Right lobe of liver (tissue), 6 donors: ENCODE measurements around the gene GCA. TPM values are rescaled to one million over a fixed set of nuclear protein-coding genes. Genes with fewer than 3 reads are reported as not detected.

Source experiments
- ATAC-seq, 4 donors: fragments of 200-7000 bp; cut with Tn5 transposase; one replicate each; pipeline ENCODE4 v1.9.1; 2020; ENCODE audit warnings: mild to moderate bottlenecking in 4 of 4, moderate library complexity in 4 of 4
- DNase-seq, 3 donors: peaks; one replicate each; pipeline ENCODE4 v3.0.0-alpha.2; 2020
- H3K27ac ChIP-seq, 3 donors: fragments of 200-600 bp; one replicate each; pipeline ENCODE4 v1.8.0; 2022
- H3K27me3 ChIP-seq, 2 donors: fragments of 200-600 bp; one replicate each; pipeline ENCODE4 v1.8.0; 2022
- H3K36me3 ChIP-seq, 4 donors: fragments of 200-600 bp; sonication (generic) in 1 of 4; one replicate each; pipeline versions ENCODE4 v1.5.1 to v1.8.0; 2017 to 2022; ENCODE audit warnings: control low read depth in 1 of 4
- H3K4me1 ChIP-seq, 4 donors: fragments of 200-600 bp; sonication (generic) in 1 of 4; one replicate each; pipeline versions ENCODE4 v1.5.1 to v1.8.0; 2017 to 2022; ENCODE audit warnings: control low read depth in 1 of 4
- H3K4me3 ChIP-seq, 3 donors: fragments of 200-600 bp; one replicate each; pipeline ENCODE4 v1.8.0; 2022
- H3K9me3 ChIP-seq, 4 donors: fragments of 200-600 bp; sonication (generic) in 1 of 4; one replicate each; pipeline versions ENCODE4 v1.5.1 to v1.8.0; 2017 to 2022; ENCODE audit warnings: control low read depth in 1 of 4
- POLR2A ChIP-seq: fragments of 450-650 bp; IDR thresholded peaks from one replicate; pipeline ENCODE4 v1.6.1; 2017; ENCODE audit warnings: antibody characterized with exemption, mild to moderate bottlenecking
- WGBS: methylation state at CpG from one replicate; pipeline ENCODE4 v1.1.6; 2018; ENCODE audit warnings: low coverage, low lambda C conversion rate; ENCODE audit not compliant: insufficient coverage; ENCODE audit errors: missing lambda C conversion rate; 5-methylcytosine and 5-hydroxymethylcytosine counted together
- intact Hi-C, 2 donors: fragments of 100-400 bp; cut with DNase I; formaldehyde crosslinking; loops; one replicate each; pipeline versions ENCODE4 v1.11.2 to v1.14.1; 2022
- total RNA-seq, 6 experiments: library from RNA; depleted of rRNA in 2 of 6; stranded (reverse); fragments of >200 nt in 2 of 6; fragmentation: NEBNext Ultra II Directional in 3 of 6; extraction: Animal tissue kit (Norgen Biotek cat#: 25700) in 3 of 6; gene quantifications; one replicate each; pipeline versions ENCODE4 v1.1.0 to v1.2.4, GENCODE V29; 2016 to 2023
- TF ChIP-seq, protein P1 (sequence below), 4 donors: fragments of 200-600 bp in 3 of 4; fragments of 450-650 bp in 1 of 4; IDR thresholded peaks; one replicate each; pipeline versions ENCODE4 v1.5.1 to v1.8.0; 2016 to 2022; ENCODE audit warnings: antibody characterized with exemption in 4 of 4, mild to moderate bottlenecking in 2 of 4
- donor health status: DM: no; HTN: yes; CAD: no.
- donor health status: DM: no; HTN: no; CAD: no.
- donor health status: DM: no; HTN: no; CAD: no.
- donor health status: DM: no; HTN: yes; CAD: no.
- donor health status: DM: no; HTN: yes; CAD: no.

GCA gene
- total RNA-seq, 6 experiments from 2014 or later: 6.8 to 18.1 (median 10.9) TPM

DNA sequence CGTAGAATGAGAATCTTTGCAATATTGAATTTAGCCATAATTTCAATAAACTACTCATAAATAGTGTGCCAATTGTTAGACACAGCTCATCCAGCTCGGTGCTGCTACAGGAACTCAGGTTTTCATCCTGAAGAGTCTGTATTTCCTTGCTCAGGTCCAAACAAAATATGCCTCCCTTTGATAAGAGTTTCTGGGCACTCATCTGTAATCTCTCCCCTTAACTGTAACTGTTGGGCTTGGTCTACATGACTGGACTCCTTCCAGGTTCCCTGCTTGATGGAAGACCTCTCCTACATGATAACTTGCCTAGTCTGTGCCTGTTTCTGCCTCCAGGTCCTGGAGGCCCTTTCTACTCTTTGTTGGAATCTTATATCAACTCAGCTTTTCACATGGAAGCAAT, 57.9 kb downstream of the GCA start:
- Histone ChIP-seq H3K27ac (no peak overlapping the region), H3K27me3 (no peaks in the 10 kb centered on the region), H3K9me3 (no peaks in the 10 kb centered on the region), H3K4me1 (no peaks in the 10 kb centered on the region), H3K36me3 (no peaks in the 10 kb centered on the region), H3K4me3 (no peak overlapping the region)
- ATAC-seq (no peak), DNase-seq (no peak)
- WGBS: 71% methylated on average over 2 of the region's 2 CpGs
- intact Hi-C loops: no loop called here
- no peak for TF ChIP-seq POLR2A
- TF ChIP-seq, protein P1, sequence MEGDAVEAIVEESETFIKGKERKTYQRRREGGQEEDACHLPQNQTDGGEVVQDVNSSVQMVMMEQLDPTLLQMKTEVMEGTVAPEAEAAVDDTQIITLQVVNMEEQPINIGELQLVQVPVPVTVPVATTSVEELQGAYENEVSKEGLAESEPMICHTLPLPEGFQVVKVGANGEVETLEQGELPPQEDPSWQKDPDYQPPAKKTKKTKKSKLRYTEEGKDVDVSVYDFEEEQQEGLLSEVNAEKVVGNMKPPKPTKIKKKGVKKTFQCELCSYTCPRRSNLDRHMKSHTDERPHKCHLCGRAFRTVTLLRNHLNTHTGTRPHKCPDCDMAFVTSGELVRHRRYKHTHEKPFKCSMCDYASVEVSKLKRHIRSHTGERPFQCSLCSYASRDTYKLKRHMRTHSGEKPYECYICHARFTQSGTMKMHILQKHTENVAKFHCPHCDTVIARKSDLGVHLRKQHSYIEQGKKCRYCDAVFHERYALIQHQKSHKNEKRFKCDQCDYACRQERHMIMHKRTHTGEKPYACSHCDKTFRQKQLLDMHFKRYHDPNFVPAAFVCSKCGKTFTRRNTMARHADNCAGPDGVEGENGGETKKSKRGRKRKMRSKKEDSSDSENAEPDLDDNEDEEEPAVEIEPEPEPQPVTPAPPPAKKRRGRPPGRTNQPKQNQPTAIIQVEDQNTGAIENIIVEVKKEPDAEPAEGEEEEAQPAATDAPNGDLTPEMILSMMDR (IDR thresholded peaks at IDR 0.05): no peak

DNA sequence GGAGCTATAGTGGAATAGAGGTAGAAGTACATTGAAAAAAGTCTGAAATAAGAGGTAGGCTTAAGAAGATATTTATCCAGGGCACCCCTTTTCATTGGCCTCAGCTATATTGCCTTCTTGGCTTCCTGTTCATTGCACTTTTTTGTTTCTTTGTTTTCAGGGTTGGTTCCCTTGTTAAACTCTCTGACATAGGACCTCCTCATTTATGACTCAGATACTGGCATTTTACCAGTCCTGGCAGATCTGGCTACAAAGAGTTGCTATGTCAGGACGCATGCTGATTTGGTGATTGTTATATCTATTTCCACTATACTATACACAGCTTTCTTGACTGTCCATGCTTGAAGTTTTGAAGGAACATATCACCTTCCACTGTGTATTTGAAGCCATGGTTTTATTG, 60.0 kb downstream of the GCA start:
- Histone ChIP-seq H3K36me3 (no peaks in the 10 kb centered on the region), H3K9me3 (no peaks in the 10 kb centered on the region), H3K27ac (no peak overlapping the region), H3K4me1 (no peaks in the 10 kb centered on the region), H3K4me3 (no peak overlapping the region), H3K27me3 (no peaks in the 10 kb centered on the region)
- TF ChIP-seq POLR2A: no peak
- TF ChIP-seq, protein P1 (IDR thresholded peaks at IDR 0.05): no peak
- 70% methylated on average over 1 of the region's 1 CpG for WGBS
- no peak for ATAC-seq
- DNase-seq: no peak
- intact Hi-C loops: no loop called here

Other genes with a start within 250 kb of the GCA start
- not detected for gene GCG, start 191.9 kb upstream of the GCA start, total RNA-seq
- gene FAP, start 100.7 kb upstream of the GCA start, total RNA-seq: under 1 TPM in 4 of 6 experiments, not detected in 2; 0.22 to 0.93 (median 0.55) TPM
- 10 to 100 TPM in 5 of 6 experiments, 1 to 10 TPM in 1; 8.8 to 15.6 (median 11.9) TPM for gene IFIH1, start 25.4 kb upstream of the GCA start, total RNA-seq